Smooth muscle cell (in vitro differentiated cells): Measurements from ENCODE around the gene INPP5E. TPM values are rescaled to one million over a fixed set of nuclear protein-coding genes. Genes with fewer than 3 reads are reported as not detected.

Source experiments
- DNase-seq: peaks from one replicate; lab custom pipeline; 2025; ENCODE audit not compliant: unreplicated experiment; lab: John Stamatoyannopoulos, UW
- H2AFZ ChIP-seq: fragments of 200-600 bp; sonication (generic); 2 replicates; pipeline ENCODE4 v1.6.0; 2016; ENCODE audit warnings: antibody characterized with exemption, low read depth, mild to moderate bottlenecking
- H3F3A ChIP-seq: fragments of 200-600 bp; sonication (generic); 2 replicates; pipeline ENCODE4 v1.6.0; 2017; ENCODE audit warnings: antibody characterized with exemption, low read depth
- H3K27ac ChIP-seq: fragments of 200-600 bp; sonication (generic); 2 replicates; pipeline ENCODE4 v1.5.1; 2016; ENCODE audit warnings: low read depth, mild to moderate bottlenecking
- H3K27me3 ChIP-seq: fragments of 200-600 bp; sonication (generic); 2 replicates; pipeline ENCODE4 v1.6.1; 2016; ENCODE audit warnings: low read depth, mild to moderate bottlenecking
- H3K36me3 ChIP-seq: fragments of 200-600 bp; sonication (generic); 2 replicates; pipeline ENCODE4 v1.5.1; 2016; ENCODE audit warnings: low read depth
- H3K4me1 ChIP-seq: fragments of 200-600 bp; sonication (generic); 2 replicates; pipeline ENCODE4 v1.5.1; 2016; ENCODE audit warnings: low read depth
- H3K4me2 ChIP-seq: fragments of 200-600 bp; sonication (generic); 2 replicates; pipeline ENCODE4 v1.6.0; 2016; ENCODE audit warnings: mild to moderate bottlenecking
- H3K4me3 ChIP-seq: fragments of 200-600 bp; sonication (generic); 2 replicates; pipeline ENCODE4 v1.5.1; 2016; ENCODE audit warnings: mild to moderate bottlenecking
- H3K79me2 ChIP-seq: fragments of 200-600 bp; sonication (generic); 2 replicates; pipeline ENCODE4 v1.6.0; 2016; ENCODE audit warnings: low read depth, mild to moderate bottlenecking
- H3K9ac ChIP-seq: fragments of 200-600 bp; sonication (generic); 2 replicates; pipeline ENCODE4 v1.6.0; 2016; ENCODE audit warnings: low read depth
- H3K9me3 ChIP-seq: fragments of 200-600 bp; sonication (generic); replicated peaks from 2 replicates; pipeline ENCODE4 v1.5.1; 2016; ENCODE audit warnings: low read depth
- H4K20me1 ChIP-seq: fragments of 200-600 bp; sonication (generic); 2 replicates; pipeline ENCODE4 v1.6.0; 2016; ENCODE audit warnings: low read depth
- WGBS: methylation state at CpG from one replicate; pipeline ENCODE4 v1.1.7; 2016; ENCODE audit warnings: low lambda C conversion rate; 5-methylcytosine and 5-hydroxymethylcytosine counted together
- polyA plus RNA-seq: library from polyadenylated mRNA; unstranded; fragments of >200 nt; fragmentation: Nextera tagmentation; extraction: Ambion mirVana; gene quantifications from 2 replicates; pipeline ENCODE4 v1.2.1, GENCODE V29; 2016
- total RNA-seq: library from RNA; depleted of rRNA; stranded (reverse); fragments of >200 nt; gene quantifications from 2 replicates; pipeline ENCODE4 v1.2.3, GENCODE V29; 2014
- TF ChIP-seq, protein P1 (sequence below): fragments of 200-600 bp; sonication (generic); IDR thresholded peaks from 2 replicates; pipeline ENCODE4 v1.5.1; 2017; ENCODE audit warnings: borderline replicate concordance, mild to moderate bottlenecking, antibody characterized with exemption; ENCODE audit not compliant: insufficient read depth, poor library complexity, severe bottlenecking

The INPP5E gene
- total and polyA plus RNA-seq, 2 experiments from 2014 or later, result 2.8 to 7.7 TPM

DNA sequence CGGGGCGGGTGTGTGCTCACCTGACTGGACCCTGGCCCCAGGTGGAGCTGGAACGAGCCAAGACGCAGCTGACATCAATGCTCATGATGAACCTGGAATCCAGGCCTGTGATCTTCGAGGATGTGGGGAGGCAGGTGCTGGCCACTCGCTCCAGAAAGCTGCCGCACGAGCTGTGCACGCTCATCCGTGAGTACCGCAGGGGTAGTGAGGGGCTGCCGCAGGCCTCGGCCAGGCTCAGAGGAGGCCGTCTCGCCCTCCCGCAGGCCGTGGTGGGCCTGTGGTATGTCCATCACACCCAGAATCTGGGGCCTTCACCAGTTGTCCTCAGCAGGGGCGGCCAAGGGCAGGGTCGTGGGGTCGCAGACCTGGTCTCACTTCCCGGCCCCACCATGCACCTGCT, 17.9 kb downstream of the INPP5E start:
- no peaks in the 10 kb centered on the region for H3K79me2 ChIP-seq
- H3K4me1 ChIP-seq, result no peaks in the 10 kb centered on the region
- peaks cover 7% of the 10 kb centered on the region for H4K20me1 ChIP-seq
- H3F3A ChIP-seq, result peaks cover 2% of the 10 kb centered on the region
- no peak overlapping the region for H2AFZ ChIP-seq
- DNase-seq, result no peak
- no peak overlapping the region for H3K9ac ChIP-seq
- over 99% methylated on average over 21 of the region's 21 CpGs for WGBS
- no peak overlapping the region for H3K4me2 ChIP-seq
- no peak overlapping the region for H3K27ac ChIP-seq
- TF ChIP-seq, protein P1, sequence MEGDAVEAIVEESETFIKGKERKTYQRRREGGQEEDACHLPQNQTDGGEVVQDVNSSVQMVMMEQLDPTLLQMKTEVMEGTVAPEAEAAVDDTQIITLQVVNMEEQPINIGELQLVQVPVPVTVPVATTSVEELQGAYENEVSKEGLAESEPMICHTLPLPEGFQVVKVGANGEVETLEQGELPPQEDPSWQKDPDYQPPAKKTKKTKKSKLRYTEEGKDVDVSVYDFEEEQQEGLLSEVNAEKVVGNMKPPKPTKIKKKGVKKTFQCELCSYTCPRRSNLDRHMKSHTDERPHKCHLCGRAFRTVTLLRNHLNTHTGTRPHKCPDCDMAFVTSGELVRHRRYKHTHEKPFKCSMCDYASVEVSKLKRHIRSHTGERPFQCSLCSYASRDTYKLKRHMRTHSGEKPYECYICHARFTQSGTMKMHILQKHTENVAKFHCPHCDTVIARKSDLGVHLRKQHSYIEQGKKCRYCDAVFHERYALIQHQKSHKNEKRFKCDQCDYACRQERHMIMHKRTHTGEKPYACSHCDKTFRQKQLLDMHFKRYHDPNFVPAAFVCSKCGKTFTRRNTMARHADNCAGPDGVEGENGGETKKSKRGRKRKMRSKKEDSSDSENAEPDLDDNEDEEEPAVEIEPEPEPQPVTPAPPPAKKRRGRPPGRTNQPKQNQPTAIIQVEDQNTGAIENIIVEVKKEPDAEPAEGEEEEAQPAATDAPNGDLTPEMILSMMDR, result no peak
- no peaks in the 10 kb centered on the region for H3K9me3 ChIP-seq
- H3K4me3 ChIP-seq, result no peak overlapping the region
- H3K27me3 ChIP-seq, result no peaks in the 10 kb centered on the region
- H3K36me3 ChIP-seq, result no peaks in the 10 kb centered on the region

DNA sequence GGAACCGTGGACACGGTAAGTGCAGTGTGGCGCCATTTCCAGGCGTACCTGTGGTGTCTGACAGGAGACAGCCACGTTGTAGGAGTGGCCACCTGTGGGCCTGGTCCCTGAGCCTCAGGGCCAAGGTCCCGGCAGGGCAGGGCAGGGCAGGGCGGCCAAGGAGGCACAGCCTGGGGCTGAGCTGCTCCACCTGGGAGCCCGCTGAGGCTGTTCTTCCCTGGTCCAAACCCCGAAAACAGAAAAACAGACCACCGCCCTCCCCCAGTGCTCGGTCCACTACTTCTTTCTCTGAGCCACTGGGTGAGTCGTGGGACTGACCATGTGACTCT, 20.6 kb downstream of the INPP5E start:
- Histone ChIP-seq H3K4me1 (no peaks in the 10 kb centered on the region), H3K36me3 (no peaks in the 10 kb centered on the region), H2AFZ (no peak overlapping the region), H3K9ac (no peak overlapping the region), H3K9me3 (no peaks in the 10 kb centered on the region), H3K27me3 (no peaks in the 10 kb centered on the region), H3K4me3 (no peak overlapping the region), H4K20me1 (peaks cover 4% of the 10 kb centered on the region), H3K79me2 (peaks cover 1% of the 10 kb centered on the region), H3K4me2 (no peak overlapping the region), H3K27ac (no peak overlapping the region), H3F3A (no peaks in the 10 kb centered on the region)
- no peak for DNase-seq
- whole genome bisulfite sequencing, result 96% methylated on average over 12 of the region's 12 CpGs
- TF ChIP-seq, protein P1, result no peak

DNA sequence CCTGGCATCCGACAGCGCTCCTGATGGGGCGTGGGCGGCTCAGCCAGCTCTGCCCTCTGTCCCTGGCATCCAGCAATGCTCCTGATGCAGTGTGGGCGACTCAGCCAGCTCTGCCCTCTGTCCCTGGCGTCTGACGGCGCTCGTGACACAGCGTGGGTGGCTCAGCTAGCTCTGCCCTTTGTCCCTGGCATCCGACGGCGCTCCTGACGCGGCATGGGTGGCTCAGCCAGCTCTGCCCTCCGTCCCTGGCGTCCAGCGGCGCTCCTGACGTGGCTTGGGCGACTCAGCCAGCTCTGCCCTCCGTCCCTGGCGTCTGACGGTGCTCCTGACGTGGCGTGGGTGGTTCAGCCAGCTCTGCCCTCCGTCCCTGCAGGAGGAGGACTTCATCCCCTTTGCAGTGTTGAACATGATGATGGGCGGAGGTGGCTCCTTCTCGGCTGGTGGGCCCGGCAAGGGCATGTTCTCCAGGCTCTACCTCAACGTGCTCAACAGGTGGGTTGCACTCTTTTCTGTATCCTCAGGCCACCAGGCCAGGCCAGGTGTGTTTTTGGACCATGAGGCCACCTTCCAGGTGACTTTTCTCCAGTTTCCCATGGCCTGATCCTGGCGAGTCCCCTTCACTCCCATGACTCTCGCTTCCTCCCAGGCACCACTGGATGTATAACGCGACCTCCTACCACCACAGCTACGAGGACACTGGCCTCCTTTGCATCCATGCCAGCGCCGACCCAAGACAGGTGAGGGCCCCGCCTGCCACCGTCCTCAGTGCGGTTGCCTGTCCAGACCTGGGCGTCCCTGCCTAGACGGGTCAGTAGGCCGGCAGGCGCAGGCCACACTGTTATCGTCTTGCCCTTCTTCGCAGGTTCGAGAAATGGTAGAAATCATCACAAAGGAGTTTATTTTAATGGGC, 21.2 kb downstream of the INPP5E start:
- H3K36me3 ChIP-seq, result no peaks in the 10 kb centered on the region
- H2AFZ ChIP-seq, result no peak overlapping the region
- no peak overlapping the region for H3K4me3 ChIP-seq
- WGBS, result 97% methylated on average over 48 of the region's 48 CpGs
- no peaks in the 10 kb centered on the region for H3K9me3 ChIP-seq
- no peak overlapping the region for H3K9ac ChIP-seq
- no peaks in the 10 kb centered on the region for H3F3A ChIP-seq
- H4K20me1 ChIP-seq, result peaks cover 5% of the 10 kb centered on the region
- no peak overlapping the region for H3K4me2 ChIP-seq
- no peak overlapping the region for H3K27ac ChIP-seq
- TF ChIP-seq, protein P1, result no peak
- H3K27me3 ChIP-seq, result no peaks in the 10 kb centered on the region
- no peaks in the 10 kb centered on the region for H3K4me1 ChIP-seq
- no peak for DNase-seq
- H3K79me2 ChIP-seq, result peaks cover 6% of the 10 kb centered on the region

DNA sequence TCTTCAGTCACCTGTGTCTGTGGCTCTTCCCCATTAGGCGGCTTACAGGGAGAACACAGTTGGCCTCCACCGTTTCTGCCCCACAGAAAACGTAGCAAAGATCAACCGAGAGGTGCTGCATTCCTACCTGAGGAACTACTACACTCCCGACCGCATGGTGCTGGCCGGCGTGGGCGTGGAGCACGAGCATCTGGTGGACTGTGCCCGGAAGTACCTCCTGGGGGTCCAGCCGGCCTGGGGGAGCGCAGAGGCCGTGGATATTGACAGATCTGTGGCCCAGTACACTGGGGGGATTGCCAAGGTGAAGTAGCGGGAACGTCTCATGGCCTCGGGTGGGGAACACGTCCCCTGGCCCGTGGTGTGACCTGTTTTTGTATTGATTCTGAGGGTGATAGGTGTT, 22.7 kb downstream of the INPP5E start:
- Histone ChIP-seq H3K27ac (no peak overlapping the region), H3F3A (no peaks in the 10 kb centered on the region), H3K36me3 (peaks cover 3% of the 10 kb centered on the region), H3K27me3 (no peaks in the 10 kb centered on the region), H3K4me3 (no peak overlapping the region), H3K79me2 (peaks cover 21% of the 10 kb centered on the region), H4K20me1 (peaks cover 21% of the 10 kb centered on the region), H3K4me1 (no peaks in the 10 kb centered on the region), H3K9ac (no peak overlapping the region), H3K9me3 (no peaks in the 10 kb centered on the region), H2AFZ (no peak overlapping the region), H3K4me2 (no peak overlapping the region)
- 99% methylated on average over 19 of the region's 19 CpGs for WGBS
- TF ChIP-seq, protein P1, result no peak
- no peak for DNase-seq
